GM21825 (cell line): ENCODE data around the gene CCDC88C.
"Not testable (repeated sequence)": the region's sequence is repeated elsewhere in the genome, so short reads cannot be mapped to it uniquely, and the experiment has no call there.

Experiments
- ATAC-seq: cut with Tn5 transposase; IDR thresholded peaks from one replicate; pipeline ENCODE4 v1.9.1; 2021; ENCODE audit warnings: mild to moderate bottlenecking, moderate library complexity; ENCODE audit not compliant: unreplicated experiment

CCDC88C gene

GRCh38 chr14:91417120-91417982 lies at the start of gene CCDC88C:
TSS of gene CCDC88C (minus strand) at chr14:91417820. CDS start at chr14:91417690, 130 bp downstream.
- peak; percentile 41 for ATAC-seq

GRCh38 chr14:91466192-91466591 lies 48.6 kb upstream of the CCDC88C start:
- ATAC-seq = no peak

GRCh38 chr14:91464615-91465205 lies 47.1 kb upstream of the CCDC88C start:
- ATAC-seq = no peak

GRCh38 chr14:91458612-91459011 lies 41.0 kb upstream of the CCDC88C start:
- ATAC-seq = no peak

GRCh38 chr14:91456283-91456682 lies 38.7 kb upstream of the CCDC88C start:
- no peak for ATAC-seq

GRCh38 chr14:91454580-91454979 lies 37.0 kb upstream of the CCDC88C start:
- ATAC-seq = no peak

- no peak for ATAC-seq
These were observed 36.5 kb upstream of the CCDC88C start for GRCh38 chr14:91454155-91454554.

- ATAC-seq = no peak
These were observed 36.1 kb upstream of the CCDC88C start for GRCh38 chr14:91453744-91454143.

GRCh38 chr14:91444335-91445020 lies 26.9 kb upstream of the CCDC88C start:
- ATAC-seq = no peak

GRCh38 chr14:91439345-91439744 lies 21.7 kb upstream of the CCDC88C start:
- no peak for ATAC-seq

GRCh38 chr14:91438845-91439244 lies 21.2 kb upstream of the CCDC88C start:
- ATAC-seq = no peak

- ATAC-seq = not testable (repeated sequence)
These were observed 18.6 kb upstream of the CCDC88C start for GRCh38 chr14:91436266-91436665.

- ATAC-seq = no peak
These were observed 11.8 kb upstream of the CCDC88C start for GRCh38 chr14:91429385-91429784.

- ATAC-seq = not testable (repeated sequence)
These were observed 11.3 kb upstream of the CCDC88C start for GRCh38 chr14:91428931-91429330.

- ATAC-seq = not testable (repeated sequence)
These were observed 7.9 kb upstream of the CCDC88C start for GRCh38 chr14:91425531-91425944.

GRCh38 chr14:91424813-91425530 lies 7.4 kb upstream of the CCDC88C start:
- no peak for ATAC-seq

GRCh38 chr14:91420686-91421085 lies 3.1 kb upstream of the CCDC88C start:
- ATAC-seq = no peak

- no peak for ATAC-seq
These were observed 1.8 kb upstream of the CCDC88C start for GRCh38 chr14:91419451-91419850.

- no peak for ATAC-seq
These were observed 1.4 kb upstream of the CCDC88C start for GRCh38 chr14:91419044-91419397.

- ATAC-seq = peak; percentile 24
These were observed 895 bp upstream of the CCDC88C start for GRCh38 chr14:91418387-91419043.

GRCh38 chr14:91417983-91418386 lies 365 bp upstream of the CCDC88C start:
- peak; percentile 22 for ATAC-seq
